NCI-H748 treated with DMSO at 0.1 percent for 48 hours (cell line): ENCODE data around the gene PRDM5.

ENCODE experiments used
- DNase-seq: peaks from one replicate; lab custom pipeline; 2025; lab: John Stamatoyannopoulos, UW

Gene PRDM5

GRCh38 chr4:120903419-120903818, 19.1 kb downstream of the PRDM5 start:
- no peak for DNase-seq

DNA sequence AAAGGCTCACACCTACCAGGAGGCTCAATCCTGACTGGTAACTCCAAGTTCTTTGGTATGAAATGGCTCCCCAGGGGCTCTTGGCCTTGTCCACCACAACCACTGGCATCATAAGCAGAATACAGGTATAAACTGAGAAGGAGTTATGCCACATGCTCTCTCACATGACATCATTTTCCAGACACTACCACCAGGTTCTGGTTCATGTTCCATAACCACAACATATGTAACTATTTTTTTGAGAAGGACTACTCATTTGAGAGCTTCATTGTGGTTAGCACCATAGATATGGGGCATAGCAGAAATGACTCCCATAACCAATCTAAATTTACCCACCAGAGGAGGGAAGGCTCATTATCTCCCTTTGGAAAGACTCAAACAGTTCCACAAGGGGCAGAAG, 19.6 kb downstream of the PRDM5 start:
- DNase-seq: no peak

DNA sequence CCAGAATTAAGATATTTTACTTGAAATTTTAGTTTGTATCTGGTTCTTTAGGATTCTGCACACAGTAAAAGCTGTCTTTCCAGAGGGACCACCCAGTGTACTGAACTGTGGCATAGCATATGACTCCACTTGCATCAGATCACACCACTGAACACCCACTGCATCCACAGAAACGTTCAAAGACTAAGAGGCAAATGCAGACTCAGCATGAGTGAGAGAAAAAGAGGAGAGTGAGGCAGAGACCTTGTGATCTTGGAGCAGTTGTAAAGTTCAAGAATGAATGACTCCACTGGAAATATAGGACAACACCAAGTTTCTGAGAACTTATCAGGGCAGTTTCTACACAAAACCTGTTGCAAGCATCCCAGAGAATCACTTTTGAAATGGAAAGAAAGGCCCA, 20.8 kb downstream of the PRDM5 start:
- DNase-seq: no peak

DNA sequence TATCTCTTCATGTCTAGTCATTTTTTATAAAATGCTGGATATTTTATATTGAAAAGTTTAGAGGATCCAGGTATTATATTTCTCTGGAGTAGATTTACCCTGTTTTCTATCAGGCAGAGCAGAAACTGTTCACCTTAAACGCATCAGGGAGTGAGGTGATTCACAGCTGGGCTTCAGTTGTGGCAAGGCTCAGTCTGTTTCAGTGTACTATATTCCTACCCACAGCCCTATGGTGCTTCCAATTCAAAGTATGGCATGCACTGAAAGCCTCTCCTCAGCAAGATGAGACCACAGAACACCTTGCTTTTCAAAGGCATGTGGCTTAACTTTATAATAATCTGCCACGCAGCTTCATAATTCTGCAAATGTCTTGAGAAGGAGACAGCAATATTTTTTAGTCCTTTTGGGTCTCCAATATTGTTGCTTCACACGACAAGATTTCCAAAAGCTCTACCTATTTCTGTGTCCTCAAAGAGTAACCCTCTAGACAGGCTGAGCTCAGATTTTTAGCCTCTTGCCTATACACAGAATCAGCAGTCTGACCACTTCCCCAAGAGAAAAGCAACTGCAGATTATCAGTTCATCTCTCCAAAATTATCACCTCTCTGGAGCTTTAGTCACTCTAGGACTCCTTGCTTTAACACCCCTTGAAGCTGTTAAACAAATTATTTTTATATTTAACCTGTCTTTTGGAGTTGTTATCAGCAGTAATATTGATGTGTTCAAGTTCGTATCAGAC, 24.4 kb downstream of the PRDM5 start:
- no peak for DNase-seq

- no peak for DNase-seq
These were observed 27.0 kb downstream of the PRDM5 start for GRCh38 chr4:120895554-120895953.

- no peak for DNase-seq
These were observed 29.2 kb downstream of the PRDM5 start for GRCh38 chr4:120893314-120893713.

GRCh38 chr4:120886191-120886590, 36.3 kb downstream of the PRDM5 start:
- DNase-seq: no peak

DNA sequence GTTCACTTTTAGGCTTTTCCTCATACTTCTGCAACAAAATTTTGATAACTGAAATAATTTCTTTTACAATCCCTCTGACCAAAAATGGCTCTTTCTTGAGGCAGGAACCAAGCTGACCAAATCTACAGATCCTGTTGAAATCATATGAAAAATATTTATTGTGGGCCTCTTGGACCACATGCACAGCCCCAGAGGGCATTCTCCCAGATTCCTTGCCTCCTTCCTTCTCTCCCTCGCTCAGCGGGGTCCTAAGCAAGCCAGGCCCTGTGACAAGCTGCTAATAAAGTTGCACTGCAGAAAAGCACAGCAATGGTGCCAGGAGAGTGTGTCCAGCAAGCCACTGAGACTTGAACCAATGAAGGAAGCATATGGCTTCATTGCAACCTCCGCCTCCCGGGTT, 40.7 kb downstream of the PRDM5 start:
- DNase-seq: no peak

- DNase-seq: no peak
These were observed 41.2 kb downstream of the PRDM5 start for GRCh38 chr4:120881351-120881750.

GRCh38 chr4:120877021-120877420, 45.5 kb downstream of the PRDM5 start:
- no peak for DNase-seq

DNA sequence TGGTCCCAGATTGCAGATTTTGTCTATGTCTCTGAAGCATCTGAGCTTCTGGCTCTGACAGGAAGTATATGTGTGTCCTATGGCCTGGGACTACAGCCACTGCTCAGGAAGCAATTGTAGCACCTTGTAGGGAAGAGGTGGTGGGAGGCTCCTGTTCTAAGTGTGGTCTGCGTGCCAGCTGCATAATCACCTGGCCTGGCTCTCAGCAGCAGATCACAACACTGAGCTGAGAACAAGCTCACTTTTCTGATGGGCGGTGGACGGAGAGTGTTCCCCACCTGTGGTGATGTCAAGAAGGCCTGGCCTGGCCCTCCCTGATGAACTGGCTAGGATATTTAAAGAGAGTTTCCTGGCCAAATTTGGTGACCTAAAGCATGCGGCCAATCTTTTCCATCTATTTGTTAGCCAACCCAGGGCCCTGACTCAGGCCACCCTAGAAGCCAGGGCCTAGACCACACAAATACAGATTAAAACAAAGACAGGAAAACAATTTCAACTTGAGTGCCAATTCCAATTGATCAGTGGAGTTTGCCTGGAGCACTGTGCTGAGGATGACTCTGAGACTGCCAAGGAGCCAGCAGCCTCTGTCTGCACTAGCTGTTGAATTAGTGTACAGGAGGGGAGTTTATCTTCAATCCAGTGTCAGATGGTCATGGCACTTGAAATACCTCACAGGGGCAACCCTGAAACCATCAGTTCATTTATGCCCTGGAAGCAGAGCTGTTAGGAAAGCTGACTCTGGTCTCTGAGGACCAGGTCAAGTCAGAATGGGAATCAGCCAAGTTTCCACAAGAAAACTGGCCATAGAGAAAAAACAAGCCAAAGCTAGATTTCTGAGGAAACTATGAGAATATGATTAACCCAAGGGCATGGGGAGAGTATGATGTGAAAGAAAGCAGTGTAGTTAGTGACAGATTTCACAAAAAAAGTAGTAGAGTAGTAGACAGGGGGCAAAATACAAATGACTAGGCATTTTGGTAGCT, 47.4 kb downstream of the PRDM5 start:
- DNase-seq: no peak

DNA sequence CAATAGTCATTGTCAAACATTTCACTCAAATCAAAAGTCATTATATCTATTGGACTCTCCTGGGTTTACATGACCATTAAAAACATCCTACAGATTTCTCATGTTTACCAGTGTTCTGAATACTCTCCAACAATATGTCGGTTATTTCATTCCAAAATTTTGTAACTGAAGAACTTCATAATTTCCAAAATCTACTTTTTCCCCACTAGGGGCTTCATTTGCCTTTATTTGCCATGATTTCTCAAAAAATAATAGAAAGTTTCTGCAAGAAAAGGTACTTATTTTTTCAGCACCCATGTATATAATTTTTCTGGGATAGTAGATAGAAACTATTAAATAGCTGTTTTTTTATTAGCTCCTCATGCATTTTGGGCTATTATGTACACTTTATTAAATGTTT, 49.0 kb downstream of the PRDM5 start:
- no peak for DNase-seq

DNA sequence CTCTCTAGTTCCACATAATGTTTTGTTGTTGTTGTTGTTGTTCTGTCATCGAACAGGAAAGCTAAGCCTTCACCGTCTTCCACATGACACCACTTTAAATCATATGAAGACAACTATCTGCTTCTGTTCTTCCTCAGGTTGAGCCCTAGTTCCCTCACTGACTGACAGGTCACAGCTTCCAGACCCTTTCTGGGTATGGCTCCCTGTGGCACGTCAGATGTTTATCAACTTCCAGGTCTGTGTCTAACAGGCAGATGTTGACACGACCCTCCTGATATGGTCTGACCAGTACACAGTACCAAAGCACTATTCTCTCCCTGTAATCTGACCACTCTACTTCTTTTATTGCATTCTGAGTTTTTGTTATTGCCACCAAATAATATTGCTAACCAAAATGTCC, 51.4 kb downstream of the PRDM5 start:
- DNase-seq: no peak

DNA sequence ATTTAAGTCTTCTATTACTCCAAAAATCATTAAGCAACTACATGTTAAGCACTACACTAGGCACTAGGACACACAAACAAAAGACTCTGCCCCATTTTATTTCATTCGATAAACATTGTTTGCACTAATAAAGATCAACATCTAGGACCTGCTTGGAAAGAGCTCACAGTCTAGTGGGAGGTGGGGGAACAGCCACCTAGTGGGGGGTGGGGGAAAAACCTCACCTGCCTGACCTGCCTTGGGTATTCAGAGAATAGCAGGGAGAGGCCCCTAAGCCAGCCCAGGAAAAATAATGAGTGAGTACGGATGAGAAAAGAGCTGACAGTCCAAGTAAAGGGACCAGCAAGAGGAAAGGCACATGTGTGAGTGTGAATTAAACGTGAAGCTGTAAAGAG, 52.2 kb downstream of the PRDM5 start:
- peak; percentile 14 for DNase-seq

- no peak for DNase-seq
These were observed 52.8 kb downstream of the PRDM5 start for GRCh38 chr4:120869613-120870278.

DNA sequence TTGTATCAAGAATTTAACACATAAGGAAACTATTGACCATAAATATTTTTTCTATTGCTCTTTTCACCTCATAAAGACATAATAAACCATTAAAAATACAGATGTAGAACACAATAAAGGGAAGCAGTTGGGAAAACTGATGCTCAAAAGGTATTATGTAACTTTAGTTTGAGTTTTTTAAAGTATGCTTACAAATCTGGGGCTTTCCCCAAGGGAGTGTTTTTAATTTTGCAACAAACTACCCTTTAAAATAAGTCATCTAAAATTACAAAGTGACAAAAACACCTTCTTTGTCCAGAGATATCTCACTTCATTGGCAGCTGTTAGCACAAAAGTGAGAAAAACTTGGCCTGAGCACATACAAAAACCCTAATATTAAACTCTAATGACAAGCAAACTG, 55.0 kb downstream of the PRDM5 start:
- no peak for DNase-seq

GRCh38 chr4:120865985-120866384, 56.5 kb downstream of the PRDM5 start:
- no peak for DNase-seq

DNA sequence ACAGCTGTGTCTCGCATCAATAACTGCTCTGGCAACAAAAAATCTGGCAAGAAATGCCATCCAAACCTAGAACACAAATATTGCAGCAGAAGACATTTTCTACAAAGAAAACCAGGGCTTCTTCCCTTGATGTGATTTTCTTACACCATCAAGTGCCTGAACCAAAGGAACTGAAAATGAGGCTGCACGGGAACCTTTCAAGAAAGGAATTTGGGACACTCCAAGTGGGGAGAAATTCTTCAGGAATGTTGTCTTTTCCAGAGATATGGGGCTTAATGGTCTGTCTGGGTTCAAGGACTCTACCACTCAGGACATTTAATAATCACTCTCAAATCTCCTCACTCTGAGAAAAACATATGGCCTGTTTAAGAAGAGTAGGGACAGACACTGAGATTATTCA, 57.6 kb downstream of the PRDM5 start:
- DNase-seq: no peak

- no peak for DNase-seq
These were observed 60.1 kb downstream of the PRDM5 start for GRCh38 chr4:120862432-120862831.

GRCh38 chr4:120861852-120862251, 60.7 kb downstream of the PRDM5 start:
- no peak for DNase-seq

GRCh38 chr4:120858776-120859175, 63.8 kb downstream of the PRDM5 start:
- DNase-seq: no peak

- DNase-seq: no peak
These were observed 65.2 kb downstream of the PRDM5 start for GRCh38 chr4:120857312-120857711.

DNA sequence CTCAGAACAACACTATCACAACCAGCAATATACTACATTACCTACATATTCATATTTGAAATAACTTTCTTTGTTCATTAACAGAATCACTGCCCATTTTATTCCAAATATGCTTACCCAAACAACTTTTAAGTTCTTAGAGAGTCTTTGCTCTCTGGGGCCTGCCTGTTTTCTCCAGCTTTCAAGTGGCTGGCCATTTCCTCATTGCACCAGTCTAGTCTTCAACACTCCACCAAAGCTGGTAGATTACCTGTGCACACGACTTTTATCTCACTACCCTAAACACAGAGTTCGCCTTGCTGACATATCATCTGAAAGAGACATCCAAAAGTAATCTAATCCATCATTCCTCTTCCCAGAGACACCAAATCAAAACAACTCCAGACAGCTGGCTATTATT, 66.2 kb downstream of the PRDM5 start:
- no peak for DNase-seq
